ENCODE measurements around the gene CAPN9.

GRCh38 chr1:230766318-230766717 lies 19.1 kb downstream of the CAPN9 start:
- TF ChIP-seq EZH2 (IDR thresholded peaks at IDR 0.05; ENCODE audit: borderline replicate concordance, low read depth, low read length, severe bottlenecking) (no peak), CTCF (IDR thresholded peaks at IDR 0.05; ENCODE audit: extremely low read depth in 1 of 2, insufficient read depth in 1 of 2, low read depth in 1 of 2, low read length in 2 of 2) (no peak), GATA2 (IDR thresholded peaks at IDR 0.05; ENCODE audit: insufficient read depth, insufficient read length, low read depth, low read length) (no peak), POLR2A (IDR thresholded peaks at IDR 0.05; ENCODE audit: low read depth, low read length) (no peak)
